Epidermal melanocyte (primary cell): ENCODE results near the gene GBA2.
A peak's percentile ranks its signal among the peaks of the same experiment; 100 is the strongest.

Experiments used
- DNase-seq: peaks from one replicate; pipeline ENCODE4 v3.0.0; 2011; ENCODE audit warnings: low spot score; ENCODE audit not compliant: insufficient read length

GBA2 gene

GRCh38 chr9:35748858-35749514 is at the start of gene GBA2, which contains the start of gene RGP1:
TSS of gene GBA2 (minus strand) at chr9:35749228. CDS start at chr9:35748704, 524 bp downstream.
TSS of gene RGP1 (plus strand) at chr9:35749287. CDS start at chr9:35749756, 469 bp downstream.
- DNase-seq: no peak

DNA sequence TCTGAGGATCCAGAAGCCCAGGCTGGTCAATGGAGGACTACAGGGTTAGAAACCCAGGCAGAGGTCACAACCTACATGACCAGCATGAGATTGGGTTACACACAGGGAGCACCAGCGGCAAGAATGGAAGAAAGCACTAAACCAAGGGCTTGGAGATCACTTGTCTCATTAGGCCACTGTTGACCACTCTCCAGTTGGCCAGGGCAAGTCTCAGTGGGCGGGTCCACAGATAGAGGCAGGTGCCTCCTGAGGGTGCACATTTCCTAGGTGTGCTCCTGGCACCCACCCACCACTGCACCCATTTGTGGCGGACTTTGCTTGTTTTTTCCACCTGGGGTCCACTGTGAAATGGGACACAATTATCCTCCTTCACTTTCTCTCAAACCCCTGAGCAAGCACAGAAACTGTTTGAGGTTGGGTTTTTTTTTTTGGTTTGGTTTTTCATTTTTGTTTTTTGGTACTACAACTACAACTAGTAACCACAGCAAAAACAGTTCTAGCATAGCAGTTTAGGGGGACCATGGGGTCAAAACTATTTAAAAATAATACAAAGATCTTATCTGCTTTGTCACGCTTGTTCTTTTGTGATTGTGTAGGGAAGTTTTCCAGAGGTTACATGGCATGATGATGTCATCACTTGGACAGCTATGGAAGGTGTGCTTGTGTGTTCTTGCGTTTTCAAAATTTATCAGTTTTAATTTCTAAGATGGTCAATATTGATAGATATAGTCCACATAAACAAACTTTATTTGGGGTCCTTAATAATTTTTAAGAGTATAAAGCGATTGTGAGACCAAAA is 48.5 kb upstream of the GBA2 start:
- DNase-seq: no peak

- DNase-seq: no peak
Observed at GRCh38 chr9:35795695-35796094, 46.7 kb upstream of the GBA2 start.

GRCh38 chr9:35793461-35793860 is 44.4 kb upstream of the GBA2 start:
- DNase-seq: no peak

- no peak for DNase-seq
Observed at GRCh38 chr9:35792826-35793225, 43.8 kb upstream of the GBA2 start.

- no peak for DNase-seq
Observed at GRCh38 chr9:35792024-35792813, 43.2 kb upstream of the GBA2 start.

DNA sequence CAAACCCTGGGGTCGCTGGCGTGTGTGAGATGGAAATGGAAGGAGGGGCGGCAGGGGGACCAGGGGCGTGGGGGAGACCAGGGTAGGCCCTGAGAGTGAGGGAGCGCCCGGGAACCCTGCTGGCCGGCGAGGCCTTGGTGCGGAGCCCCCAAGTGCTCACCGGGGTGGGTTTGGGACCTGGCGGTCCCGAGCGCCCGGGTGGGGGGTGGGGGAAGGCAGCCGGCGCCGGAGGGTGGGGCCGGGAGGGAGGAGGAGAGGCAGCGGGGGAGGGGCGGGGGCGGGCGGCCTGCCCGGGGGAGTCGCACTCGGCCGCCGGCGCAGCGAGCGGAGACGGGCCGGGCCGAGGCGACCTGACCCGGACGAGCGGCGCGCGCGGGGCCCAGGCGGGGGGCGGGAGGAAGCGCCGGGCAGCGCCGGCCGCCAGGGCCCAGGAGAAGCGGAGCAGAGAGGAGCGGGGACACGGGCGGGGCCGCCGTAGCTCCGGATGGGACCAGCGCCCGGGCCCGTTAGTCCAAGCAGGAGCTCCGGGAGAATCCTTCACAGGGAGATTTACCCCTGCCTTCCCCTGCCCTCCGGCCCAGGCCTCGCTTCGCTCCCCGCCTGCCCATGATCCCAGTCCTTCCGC is 42.4 kb upstream of the GBA2 start, which contains the start of gene NPR2:
Gene NPR2 (plus strand): TSS at position 295 of the 625 bp plus-strand sequence. CDS start 818 bp downstream, outside the sequence.
- DNase-seq: no peak

DNA sequence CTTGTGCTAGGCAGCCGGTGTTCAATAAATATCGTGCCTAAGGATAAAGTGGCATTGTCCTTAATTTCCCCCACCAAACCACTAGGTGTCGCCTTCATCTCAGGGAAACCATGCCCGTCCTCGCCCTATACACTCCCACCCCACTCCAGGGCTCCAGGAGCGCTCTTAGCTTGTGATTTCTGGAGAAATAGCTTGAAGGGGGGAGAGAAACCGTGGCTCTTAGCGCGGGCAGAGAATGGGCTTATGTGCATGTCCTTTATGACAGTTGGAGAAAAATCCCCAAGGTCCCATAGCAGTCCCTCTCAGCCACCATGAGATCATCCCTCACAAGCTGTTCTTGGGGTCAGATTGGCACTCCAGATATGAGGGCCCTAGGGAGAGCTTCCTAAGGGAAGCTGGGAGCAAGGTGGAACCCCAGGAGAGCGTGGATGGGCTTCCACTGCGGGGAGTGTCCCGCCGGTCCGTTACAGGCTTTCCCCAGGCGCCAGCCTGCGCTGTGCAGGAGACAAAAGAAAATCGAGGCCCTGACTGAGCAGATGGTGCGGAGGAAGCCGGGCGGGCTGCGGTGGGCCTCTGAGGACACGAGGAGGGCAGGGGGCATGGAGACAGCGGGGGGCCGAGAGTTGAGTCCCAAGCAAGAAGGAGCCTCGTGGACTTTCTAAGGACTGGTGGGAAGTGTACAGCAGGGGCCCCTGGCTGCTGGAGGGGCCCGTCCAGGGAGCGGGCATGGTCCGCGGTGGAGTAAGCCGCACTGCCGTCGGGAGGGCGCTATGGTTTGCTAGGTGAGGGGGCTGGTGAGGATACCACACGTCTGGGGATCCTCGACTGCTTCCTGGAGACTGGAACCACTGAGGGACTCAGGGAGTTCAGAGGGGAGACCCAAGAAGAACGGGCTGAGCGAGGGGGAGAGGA is 41.6 kb upstream of the GBA2 start:
- peak; percentile 94 for DNase-seq

GRCh38 chr9:35790025-35790384 is 41.0 kb upstream of the GBA2 start:
- DNase-seq: no peak

DNA sequence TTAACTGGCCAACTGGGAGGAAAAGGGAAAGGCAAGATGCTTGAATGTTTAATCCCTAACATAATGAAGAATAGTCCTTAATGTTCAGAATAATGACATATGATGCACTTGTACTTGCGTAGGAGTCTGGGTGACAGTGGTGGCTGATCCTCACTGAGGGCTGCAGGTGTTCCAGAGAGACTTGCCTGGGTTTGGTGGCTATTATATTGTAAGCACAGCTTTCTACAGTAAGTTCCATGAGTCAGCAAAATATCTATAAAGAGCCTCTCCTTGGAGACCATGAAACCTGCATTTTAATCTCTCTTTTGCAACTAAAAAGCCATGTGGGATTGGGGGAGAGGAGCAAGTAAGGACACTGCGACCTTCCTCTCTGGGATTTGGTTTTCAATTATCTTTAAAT is 40.5 kb upstream of the GBA2 start:
- no peak for DNase-seq

GRCh38 chr9:35783418-35783817 is 34.4 kb upstream of the GBA2 start:
- DNase-seq: no peak

GRCh38 chr9:35781066-35781465 is 32.0 kb upstream of the GBA2 start:
- DNase-seq: no peak

- no peak for DNase-seq
Observed at GRCh38 chr9:35778496-35778895, 29.5 kb upstream of the GBA2 start.

GRCh38 chr9:35776018-35776417 is 27.0 kb upstream of the GBA2 start:
- DNase-seq: no peak

DNA sequence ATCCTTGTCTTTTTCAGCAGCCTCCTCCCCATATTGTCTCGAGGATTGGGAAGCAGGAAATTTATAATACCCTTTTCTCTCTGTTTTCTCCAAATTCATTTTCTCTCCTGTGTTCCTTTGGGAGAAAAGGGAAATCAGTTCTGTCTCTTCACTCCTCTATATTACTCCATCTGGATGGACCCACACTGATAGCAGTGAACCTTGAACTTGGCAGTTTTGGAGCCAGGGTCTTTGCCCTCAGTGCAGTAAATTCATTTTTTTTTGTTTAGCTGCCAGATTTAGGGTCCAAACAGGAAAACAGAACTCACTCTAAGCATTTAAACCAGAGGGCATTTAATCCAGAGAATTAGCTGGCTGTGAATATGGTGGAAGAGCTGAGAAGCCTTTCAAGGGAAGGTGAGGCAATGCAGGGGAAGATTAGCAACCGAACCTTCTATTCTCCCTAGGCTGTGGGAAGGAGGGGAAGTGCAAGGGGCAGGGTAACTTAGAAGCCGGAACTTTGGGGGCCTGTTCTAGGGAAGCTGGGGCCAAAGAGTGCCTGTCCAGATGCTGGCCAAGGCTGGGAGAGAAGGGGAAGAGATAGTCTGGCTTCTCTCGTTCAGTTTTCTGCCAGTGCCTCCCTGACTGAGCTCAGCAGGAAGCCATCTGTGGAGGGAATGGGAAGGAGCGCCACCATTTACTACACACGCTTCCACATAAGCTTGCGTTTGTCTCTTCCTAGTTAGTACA is 26.0 kb upstream of the GBA2 start:
- no peak for DNase-seq

DNA sequence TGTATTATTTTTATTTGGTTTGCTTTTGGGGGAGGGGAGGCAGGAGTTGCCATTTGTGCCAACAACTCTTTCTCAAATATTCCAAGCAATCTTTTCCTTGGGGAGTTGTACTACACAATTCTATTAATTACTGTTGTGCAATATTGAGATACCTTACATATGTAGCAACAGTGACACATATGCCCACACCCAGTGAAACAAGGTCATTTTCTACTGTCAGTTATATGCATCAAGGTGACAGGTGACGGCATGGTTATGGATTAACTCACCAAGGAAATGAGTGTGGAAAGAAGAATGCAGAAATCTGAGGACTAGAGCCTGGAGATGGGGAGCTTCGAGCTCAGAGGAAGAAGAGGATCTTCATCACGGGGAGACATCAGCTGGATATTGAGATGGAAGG is 22.9 kb upstream of the GBA2 start:
- DNase-seq: no peak

GRCh38 chr9:35771534-35771933 is 22.5 kb upstream of the GBA2 start:
- peak; percentile 35 for DNase-seq

GRCh38 chr9:35771075-35771433 is 22.0 kb upstream of the GBA2 start:
- DNase-seq: no peak

DNA sequence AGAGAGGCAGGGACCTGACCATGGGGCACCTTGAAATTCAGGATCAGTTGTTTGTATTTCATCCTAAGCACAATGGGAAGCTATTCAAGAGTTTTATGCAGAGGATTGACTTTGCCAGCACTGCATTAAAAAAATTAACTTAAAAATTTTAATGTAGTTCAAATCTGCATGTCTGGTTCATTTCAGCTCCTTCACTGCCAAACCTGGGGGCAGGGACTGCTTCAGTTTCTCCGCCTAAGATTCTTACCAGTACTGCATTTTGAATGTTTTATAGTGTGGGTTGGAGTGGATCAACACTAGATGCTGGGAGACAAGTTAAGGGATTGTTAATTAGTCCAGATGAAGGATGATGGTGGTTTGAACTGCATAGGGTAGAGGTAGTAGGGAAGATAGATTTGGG is 20.7 kb upstream of the GBA2 start:
- no peak for DNase-seq

GRCh38 chr9:35767458-35767857 is 18.4 kb upstream of the GBA2 start:
- no peak for DNase-seq
